ENCODE data around the gene RNF41. TPM values are rescaled to one million over a fixed set of nuclear protein-coding genes. Genes with fewer than 3 reads are reported as not detected.

Gene RNF41
- total RNA-seq, 1 experiment from 2014 or later = 57.4 TPM

DNA sequence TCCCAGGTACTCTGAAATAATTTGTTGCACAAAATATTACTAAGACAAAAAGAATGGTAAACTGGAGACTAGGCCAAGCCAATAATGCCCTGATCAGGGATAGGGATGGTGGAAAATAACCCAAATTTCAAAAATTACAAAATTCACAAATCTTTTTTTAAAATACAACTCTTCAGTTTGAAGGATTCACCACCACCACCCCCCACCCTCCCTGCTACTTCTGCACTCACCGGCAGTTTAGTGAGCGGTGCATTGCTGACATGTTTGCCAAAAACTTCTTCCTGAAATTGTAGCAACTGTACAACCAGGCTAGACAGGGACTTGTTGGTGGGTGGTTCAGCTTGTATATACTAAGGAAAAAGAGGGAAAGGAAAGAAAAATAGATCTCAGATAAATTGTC, 34.8 kb downstream of the RNF41 start (continued):
- TF ChIP-seq, protein P1, sequence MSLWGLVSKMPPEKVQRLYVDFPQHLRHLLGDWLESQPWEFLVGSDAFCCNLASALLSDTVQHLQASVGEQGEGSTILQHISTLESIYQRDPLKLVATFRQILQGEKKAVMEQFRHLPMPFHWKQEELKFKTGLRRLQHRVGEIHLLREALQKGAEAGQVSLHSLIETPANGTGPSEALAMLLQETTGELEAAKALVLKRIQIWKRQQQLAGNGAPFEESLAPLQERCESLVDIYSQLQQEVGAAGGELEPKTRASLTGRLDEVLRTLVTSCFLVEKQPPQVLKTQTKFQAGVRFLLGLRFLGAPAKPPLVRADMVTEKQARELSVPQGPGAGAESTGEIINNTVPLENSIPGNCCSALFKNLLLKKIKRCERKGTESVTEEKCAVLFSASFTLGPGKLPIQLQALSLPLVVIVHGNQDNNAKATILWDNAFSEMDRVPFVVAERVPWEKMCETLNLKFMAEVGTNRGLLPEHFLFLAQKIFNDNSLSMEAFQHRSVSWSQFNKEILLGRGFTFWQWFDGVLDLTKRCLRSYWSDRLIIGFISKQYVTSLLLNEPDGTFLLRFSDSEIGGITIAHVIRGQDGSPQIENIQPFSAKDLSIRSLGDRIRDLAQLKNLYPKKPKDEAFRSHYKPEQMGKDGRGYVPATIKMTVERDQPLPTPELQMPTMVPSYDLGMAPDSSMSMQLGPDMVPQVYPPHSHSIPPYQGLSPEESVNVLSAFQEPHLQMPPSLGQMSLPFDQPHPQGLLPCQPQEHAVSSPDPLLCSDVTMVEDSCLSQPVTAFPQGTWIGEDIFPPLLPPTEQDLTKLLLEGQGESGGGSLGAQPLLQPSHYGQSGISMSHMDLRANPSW (CRISPR knock-in tag; conservative IDR thresholded peaks at IDR 0.05; ENCODE audit: low read depth) = no peak
- no peak for TF ChIP-seq SP1 (CRISPR knock-in tag; conservative IDR thresholded peaks at IDR 0.05)

DNA sequence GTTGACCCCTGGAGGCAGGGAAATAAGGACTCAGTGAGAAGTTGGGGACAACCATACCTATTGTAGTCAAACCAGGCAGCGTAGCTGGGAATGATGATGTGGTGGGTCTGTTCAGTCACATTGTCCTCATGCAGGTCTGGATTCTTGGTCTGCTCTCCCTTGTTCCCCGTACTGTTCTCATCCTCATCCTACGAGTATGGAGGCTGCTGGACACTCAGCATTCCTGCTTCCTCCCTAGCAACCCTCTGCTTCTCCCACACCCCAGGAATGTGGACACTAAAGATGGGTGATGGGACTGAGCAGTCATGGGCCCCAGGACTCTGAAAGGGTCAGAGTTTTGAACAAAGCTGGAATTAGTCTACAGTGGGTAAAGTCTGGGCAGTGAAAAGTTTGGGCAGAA, 43.4 kb downstream of the RNF41 start:
- peaks cover 91% of the 10 kb centered on the region for H3K36me3 Mint-ChIP-seq
- no peak for TF ChIP-seq ZNF121 (CRISPR knock-in tag; IDR thresholded peaks at IDR 0.05)
- TF ChIP-seq, protein P1 (CRISPR knock-in tag; conservative IDR thresholded peaks at IDR 0.05; ENCODE audit: low read depth) = no peak
- no peak for TF ChIP-seq ZNF416 (CRISPR knock-in tag; IDR thresholded peaks at IDR 0.05)
- no peak for TF ChIP-seq ZBTB21 (CRISPR knock-in tag; IDR thresholded peaks at IDR 0.05; ENCODE audit: borderline replicate concordance)
- TF ChIP-seq GRHL2 (CRISPR knock-in tag; IDR thresholded peaks at IDR 0.05; ENCODE audit: insufficient replicate concordance, severe bottlenecking) = no peak
- no peak for TF ChIP-seq NR3C1 (CRISPR knock-in tag; conservative IDR thresholded peaks at IDR 0.05; ENCODE audit: low read depth)
- TF ChIP-seq ZNF671 (CRISPR knock-in tag; IDR thresholded peaks at IDR 0.05) = no peak
- no peak for TF ChIP-seq ZNF263 (CRISPR knock-in tag; IDR thresholded peaks at IDR 0.05; ENCODE audit: low read depth)
- no peak for TF ChIP-seq ZNF138 (CRISPR knock-in tag; conservative IDR thresholded peaks at IDR 0.05)
- TF ChIP-seq, protein P2, sequence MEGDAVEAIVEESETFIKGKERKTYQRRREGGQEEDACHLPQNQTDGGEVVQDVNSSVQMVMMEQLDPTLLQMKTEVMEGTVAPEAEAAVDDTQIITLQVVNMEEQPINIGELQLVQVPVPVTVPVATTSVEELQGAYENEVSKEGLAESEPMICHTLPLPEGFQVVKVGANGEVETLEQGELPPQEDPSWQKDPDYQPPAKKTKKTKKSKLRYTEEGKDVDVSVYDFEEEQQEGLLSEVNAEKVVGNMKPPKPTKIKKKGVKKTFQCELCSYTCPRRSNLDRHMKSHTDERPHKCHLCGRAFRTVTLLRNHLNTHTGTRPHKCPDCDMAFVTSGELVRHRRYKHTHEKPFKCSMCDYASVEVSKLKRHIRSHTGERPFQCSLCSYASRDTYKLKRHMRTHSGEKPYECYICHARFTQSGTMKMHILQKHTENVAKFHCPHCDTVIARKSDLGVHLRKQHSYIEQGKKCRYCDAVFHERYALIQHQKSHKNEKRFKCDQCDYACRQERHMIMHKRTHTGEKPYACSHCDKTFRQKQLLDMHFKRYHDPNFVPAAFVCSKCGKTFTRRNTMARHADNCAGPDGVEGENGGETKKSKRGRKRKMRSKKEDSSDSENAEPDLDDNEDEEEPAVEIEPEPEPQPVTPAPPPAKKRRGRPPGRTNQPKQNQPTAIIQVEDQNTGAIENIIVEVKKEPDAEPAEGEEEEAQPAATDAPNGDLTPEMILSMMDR (IDR thresholded peaks at IDR 0.05) = no peak
- TF ChIP-seq NFATC4 (CRISPR knock-in tag; IDR thresholded peaks at IDR 0.05) = no peak
- TF ChIP-seq EMX1 (CRISPR knock-in tag; IDR thresholded peaks at IDR 0.05) = no peak
- no peak for TF ChIP-seq JUN (CRISPR knock-in tag; IDR thresholded peaks at IDR 0.05)
- TF ChIP-seq, protein P3, sequence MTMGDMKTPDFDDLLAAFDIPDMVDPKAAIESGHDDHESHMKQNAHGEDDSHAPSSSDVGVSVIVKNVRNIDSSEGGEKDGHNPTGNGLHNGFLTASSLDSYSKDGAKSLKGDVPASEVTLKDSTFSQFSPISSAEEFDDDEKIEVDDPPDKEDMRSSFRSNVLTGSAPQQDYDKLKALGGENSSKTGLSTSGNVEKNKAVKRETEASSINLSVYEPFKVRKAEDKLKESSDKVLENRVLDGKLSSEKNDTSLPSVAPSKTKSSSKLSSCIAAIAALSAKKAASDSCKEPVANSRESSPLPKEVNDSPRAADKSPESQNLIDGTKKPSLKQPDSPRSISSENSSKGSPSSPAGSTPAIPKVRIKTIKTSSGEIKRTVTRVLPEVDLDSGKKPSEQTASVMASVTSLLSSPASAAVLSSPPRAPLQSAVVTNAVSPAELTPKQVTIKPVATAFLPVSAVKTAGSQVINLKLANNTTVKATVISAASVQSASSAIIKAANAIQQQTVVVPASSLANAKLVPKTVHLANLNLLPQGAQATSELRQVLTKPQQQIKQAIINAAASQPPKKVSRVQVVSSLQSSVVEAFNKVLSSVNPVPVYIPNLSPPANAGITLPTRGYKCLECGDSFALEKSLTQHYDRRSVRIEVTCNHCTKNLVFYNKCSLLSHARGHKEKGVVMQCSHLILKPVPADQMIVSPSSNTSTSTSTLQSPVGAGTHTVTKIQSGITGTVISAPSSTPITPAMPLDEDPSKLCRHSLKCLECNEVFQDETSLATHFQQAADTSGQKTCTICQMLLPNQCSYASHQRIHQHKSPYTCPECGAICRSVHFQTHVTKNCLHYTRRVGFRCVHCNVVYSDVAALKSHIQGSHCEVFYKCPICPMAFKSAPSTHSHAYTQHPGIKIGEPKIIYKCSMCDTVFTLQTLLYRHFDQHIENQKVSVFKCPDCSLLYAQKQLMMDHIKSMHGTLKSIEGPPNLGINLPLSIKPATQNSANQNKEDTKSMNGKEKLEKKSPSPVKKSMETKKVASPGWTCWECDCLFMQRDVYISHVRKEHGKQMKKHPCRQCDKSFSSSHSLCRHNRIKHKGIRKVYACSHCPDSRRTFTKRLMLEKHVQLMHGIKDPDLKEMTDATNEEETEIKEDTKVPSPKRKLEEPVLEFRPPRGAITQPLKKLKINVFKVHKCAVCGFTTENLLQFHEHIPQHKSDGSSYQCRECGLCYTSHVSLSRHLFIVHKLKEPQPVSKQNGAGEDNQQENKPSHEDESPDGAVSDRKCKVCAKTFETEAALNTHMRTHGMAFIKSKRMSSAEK (CRISPR knock-in tag; IDR thresholded peaks at IDR 0.05; ENCODE audit: borderline replicate concordance) = no peak
- no peak for TF ChIP-seq CREB1 (CRISPR knock-in tag; IDR thresholded peaks at IDR 0.05)
- TF ChIP-seq MXD4 (CRISPR knock-in tag; IDR thresholded peaks at IDR 0.05; ENCODE audit: borderline replicate concordance) = no peak
- no peak for TF ChIP-seq IRF2 (CRISPR knock-in tag; IDR thresholded peaks at IDR 0.05; ENCODE audit: borderline replicate concordance, low read depth)
- TF ChIP-seq CBFB (CRISPR knock-in tag; IDR thresholded peaks at IDR 0.05; ENCODE audit: low read depth) = no peak
- TF ChIP-seq, protein P4, sequence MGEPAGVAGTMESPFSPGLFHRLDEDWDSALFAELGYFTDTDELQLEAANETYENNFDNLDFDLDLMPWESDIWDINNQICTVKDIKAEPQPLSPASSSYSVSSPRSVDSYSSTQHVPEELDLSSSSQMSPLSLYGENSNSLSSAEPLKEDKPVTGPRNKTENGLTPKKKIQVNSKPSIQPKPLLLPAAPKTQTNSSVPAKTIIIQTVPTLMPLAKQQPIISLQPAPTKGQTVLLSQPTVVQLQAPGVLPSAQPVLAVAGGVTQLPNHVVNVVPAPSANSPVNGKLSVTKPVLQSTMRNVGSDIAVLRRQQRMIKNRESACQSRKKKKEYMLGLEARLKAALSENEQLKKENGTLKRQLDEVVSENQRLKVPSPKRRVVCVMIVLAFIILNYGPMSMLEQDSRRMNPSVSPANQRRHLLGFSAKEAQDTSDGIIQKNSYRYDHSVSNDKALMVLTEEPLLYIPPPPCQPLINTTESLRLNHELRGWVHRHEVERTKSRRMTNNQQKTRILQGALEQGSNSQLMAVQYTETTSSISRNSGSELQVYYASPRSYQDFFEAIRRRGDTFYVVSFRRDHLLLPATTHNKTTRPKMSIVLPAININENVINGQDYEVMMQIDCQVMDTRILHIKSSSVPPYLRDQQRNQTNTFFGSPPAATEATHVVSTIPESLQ (CRISPR knock-in tag; IDR thresholded peaks at IDR 0.05) = no peak
- ChIA-PET POLR2A (interaction anchor here (0.7 kb wide), 1 partner anchor 10 kb away, joined by 6 read pairs; no protein-coding TSS in a partner anchor), CTCF (interaction anchor here (1.5 kb wide), 1 partner anchor 28 kb away, joined by 4 read pairs; no protein-coding TSS in a partner anchor)
- DNase-seq (ENCODE audit: low spot score) (no peak), ATAC-seq (no peak)
- H3K4me3 Mint-ChIP-seq = no peak overlapping the region
- peaks cover 5% of the 10 kb centered on the region for H3K9me3 Mint-ChIP-seq
- H3K4me1 Mint-ChIP-seq = no peaks in the 10 kb centered on the region
- no peaks in the 10 kb centered on the region for H3K27me3 Mint-ChIP-seq (ENCODE audit: low read depth)
- no peak overlapping the region for H3K27ac Mint-ChIP-seq

All from WTC11 (cell line).